ENCODE results near the gene ASXL2.

ASXL2 gene

GRCh38 chr2:25797620-25798488 is 80.4 kb downstream of the ASXL2 start:
- no peak for DNase-seq

DNA sequence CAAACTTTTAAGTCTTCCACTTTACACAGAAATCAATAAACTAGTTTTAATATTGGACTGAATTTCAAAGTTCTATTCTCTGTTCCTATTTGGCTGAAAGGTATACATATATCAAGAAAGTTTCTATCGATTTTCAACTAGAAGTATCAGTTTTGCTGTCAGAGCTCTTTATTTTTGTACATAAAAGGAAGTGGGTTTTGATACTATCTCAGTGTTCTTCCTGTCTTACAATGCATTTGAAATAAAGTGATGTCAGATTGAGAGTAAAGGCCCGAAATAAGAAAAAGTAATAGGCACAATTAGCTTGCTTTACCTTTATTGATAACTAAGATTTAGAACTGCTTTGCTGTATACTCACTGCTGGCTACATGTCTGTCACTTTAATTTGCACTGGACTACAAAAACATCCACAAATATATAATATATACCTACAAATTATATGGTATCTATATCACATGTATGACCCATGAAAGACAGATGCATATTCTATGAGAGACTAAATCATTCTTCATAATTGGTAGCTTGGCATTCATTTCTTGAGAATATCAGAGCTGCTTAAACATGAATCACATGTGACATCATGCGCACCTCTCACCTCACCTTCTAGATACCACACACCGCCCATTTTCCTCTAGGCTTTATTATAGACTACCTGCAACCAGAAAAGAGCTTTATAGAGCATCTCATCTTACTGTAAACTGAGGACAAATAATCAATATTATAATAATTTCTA is 83.6 kb downstream of the ASXL2 start:
- DNase-seq, result no peak

- no peak for DNase-seq
Observed at GRCh38 chr2:25790074-25790790, 88.1 kb downstream of the ASXL2 start.

DNA sequence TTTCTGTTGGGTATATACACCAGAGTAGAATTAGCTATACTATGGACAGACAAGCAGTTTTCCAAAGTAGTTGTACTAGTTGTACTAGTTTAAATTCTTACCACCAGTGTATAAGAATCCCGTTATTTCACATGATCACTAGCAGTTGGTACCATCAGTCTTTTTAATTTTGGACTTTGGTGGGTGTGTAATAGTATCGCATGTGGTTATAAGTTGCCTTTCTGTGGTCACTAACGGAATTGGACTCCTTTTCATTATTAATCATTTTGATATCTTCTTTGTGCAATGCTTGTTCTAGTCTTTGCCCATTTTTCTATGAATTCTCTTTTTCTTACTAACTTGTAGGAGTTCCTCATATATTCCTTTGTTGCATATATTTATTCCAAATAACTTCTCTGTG is 89.8 kb downstream of the ASXL2 start:
- DNase-seq, result no peak

- no peak for DNase-seq
Observed at GRCh38 chr2:25787020-25787419, 91.3 kb downstream of the ASXL2 start.

DNA sequence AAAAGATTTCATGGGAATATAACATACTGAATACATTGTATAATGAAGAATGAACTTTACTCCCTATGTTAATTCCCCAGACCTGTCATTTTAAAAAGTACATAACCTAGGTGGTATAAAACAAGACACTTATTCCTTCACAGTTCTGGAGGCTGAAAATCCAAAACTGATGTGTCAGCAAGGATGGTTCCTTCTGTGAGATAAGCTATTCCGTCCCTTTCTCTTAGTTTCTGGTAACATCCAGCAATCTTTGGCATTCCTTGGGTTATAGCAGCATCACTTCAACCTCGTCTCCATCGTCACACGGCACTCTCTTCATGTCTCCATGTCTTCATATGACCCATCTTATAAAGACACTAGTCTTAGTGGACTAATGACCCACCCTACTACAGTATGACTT is 93.9 kb downstream of the ASXL2 start:
- DNase-seq, result no peak

DNA sequence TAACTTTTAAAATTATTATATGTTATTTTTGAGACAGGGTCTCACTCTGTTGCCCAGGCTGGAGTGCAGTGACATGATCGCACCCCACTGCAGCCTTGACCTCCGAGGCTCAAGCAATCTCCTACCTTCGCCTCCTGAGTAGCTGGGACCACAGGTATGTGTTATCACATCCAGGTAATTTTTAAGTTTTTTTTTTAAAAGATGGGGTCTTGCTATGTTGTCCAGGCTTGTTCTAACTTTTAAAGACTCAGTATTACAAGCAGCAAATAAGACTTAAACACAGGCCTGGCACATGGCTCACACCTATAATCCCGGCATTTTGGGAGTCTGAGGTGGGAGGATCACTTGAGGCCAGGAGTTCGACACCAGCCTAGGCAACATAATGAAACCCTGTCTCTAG is 101.2 kb downstream of the ASXL2 start:
- DNase-seq, result no peak

DNA sequence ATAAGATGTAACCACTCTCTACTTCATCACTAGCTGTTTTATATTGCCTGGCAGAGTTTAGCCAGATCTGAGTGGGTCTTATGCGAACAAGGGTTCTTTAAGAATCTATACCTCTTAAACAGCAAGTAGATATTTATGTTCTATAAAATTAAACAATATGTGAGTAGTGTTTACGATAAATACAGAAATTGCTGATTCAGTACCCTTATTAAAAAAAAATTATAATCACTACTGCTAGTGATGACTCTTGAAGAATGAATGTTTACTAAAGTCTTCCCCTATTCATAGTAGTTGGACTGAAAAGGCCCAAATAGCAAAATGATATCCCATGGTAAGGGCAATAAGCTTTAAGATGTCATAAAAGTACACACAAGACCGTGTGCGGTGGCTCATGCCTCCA is 106.2 kb downstream of the ASXL2 start:
- no peak for DNase-seq

DNA sequence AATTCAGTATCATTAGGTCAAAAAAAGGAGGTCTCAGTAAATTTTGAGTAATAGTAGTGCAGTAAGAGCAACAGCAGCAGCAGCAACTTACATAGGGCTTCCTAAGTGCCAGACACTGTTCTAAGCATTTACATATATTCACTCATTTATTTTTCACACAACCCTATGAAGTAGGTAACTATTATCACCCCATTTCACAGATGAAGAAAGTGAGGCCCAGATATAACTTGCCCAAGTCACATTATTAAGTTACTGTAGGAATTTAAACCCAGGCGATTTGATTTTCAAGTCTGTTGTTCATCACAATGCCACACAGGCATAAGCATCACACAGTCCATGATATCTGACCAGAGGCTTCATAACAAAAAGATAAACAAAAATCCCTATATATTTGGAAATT is 114.7 kb downstream of the ASXL2 start:
- DNase-seq, result no peak

GRCh38 chr2:25760297-25760696 is 118.0 kb downstream of the ASXL2 start:
- no peak for DNase-seq

GRCh38 chr2:25758348-25758747 is 119.9 kb downstream of the ASXL2 start:
- no peak for DNase-seq

DNA sequence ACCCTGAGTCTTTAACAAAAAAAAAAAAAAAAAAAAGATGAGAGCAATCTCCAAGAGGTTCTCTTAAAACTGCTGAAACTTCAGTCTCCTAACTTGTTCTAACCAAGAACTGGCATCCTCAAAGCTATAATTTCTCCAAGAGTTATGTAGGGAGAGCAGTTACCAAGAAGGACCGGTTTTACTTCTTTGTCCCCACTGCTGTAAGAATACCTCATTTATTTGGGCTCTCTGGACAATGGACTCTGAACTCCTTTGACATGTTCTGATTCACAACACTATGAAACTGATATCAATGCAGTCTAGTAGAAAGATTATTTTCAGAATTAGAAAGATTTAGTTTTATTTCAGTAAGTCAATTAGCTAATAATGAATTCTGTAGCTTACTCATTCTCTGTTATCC is 120.4 kb downstream of the ASXL2 start:
- DNase-seq, result no peak

DNA sequence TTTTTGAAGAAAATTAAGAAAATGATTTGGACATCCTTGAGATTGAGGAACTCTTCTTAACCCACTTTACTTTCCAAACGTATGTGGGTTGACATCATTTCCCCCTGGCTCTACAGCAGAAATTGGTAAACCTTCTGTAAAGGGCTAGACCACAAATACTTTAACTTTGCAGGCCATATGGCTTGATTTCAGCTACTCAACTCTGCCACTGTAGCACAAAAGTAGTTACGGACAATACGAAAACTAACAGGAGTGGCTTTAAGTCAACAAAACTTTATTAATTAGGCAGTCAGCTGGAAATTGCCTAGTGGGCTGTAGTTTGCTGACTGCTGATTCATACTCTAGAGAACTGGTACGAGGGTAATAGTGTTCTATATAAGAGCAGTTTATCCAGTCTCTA is 121.8 kb downstream of the ASXL2 start:
- DNase-seq, result no peak

GRCh38 chr2:25749676-25750075 is 128.6 kb downstream of the ASXL2 start:
- no peak for DNase-seq

DNA sequence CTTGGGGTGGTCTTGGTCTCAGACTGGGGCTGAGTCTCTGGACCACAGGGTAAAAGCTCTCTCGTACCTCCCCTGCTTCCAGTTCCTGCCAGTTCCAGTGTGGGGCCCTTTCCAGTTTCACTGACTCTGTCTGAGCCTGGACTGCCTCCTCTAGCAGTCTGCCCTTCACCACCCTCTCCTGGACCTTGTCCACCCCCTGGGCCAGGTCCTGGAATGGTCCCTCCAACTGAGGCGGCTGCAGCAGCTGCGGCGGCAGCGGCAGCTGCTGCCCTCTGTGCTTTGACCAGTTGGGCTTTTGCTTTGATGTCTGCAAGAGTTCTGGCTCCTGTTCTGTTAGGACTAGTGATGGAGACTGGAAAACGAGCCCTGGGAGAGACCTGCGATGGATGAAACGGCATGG is 134.2 kb downstream of the ASXL2 start:
- DNase-seq, result no peak

- no peak for DNase-seq
Observed at GRCh38 chr2:25743132-25743830, 135.0 kb downstream of the ASXL2 start.

GRCh38 chr2:25742501-25742900 is 135.8 kb downstream of the ASXL2 start:
- no peak for DNase-seq

DNA sequence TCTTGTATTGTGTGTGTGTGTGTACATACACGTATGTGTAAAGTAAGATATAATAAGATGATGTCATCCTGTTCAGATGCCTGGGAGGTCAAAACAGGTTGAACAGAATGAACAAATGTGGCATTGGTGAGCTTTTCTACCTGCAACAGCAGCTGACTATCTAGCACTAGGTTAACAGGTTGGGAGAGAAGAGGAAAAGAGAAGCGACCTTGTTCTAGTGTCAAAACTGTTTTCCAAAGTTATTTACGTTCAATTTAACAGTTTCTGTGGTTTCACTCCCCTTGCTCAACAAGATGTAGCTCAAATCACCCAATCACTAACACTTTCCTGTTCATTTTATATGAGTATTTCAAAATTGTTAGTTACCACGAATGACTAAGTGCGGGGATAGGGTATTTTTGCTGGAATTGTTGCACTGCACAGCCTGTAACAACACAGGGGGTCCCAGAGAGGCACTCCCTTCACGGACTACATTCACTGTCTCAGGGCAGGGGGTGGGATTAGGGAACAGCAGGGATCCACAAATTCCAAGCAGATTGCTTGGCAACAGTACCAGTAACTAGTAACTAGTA is 137.4 kb downstream of the ASXL2 start:
- DNase-seq, result no peak

- no peak for DNase-seq
Observed at GRCh38 chr2:25738383-25739343, 139.6 kb downstream of the ASXL2 start.

DNA sequence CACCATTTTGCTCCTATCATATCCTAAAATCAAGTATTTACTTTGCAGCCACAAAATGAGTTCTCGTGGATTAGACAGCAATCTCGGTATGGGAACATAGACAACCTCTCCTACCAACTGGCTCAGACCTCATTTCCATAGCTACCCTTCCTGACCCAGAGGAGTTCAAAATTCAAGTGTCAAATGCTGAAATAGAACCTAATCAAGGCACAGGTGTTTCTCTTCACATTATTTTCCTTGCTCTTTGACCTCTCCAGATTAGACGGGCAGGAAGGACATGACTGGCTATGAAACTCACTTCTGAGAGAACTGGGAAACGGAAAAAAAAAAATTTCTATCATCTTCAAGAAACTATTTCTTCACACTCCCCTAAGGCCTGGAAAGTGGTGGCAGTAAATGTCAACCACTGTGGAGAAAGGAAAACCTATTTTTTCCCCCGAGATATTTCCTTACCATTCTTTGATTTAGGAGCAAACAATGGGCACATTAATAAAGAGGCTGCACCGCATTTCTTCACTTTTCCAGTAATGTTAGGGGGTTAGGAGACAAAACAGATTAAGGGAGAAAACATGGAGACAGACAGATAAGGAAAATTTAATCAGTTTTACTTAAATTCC is 141.3 kb downstream of the ASXL2 start:
- no peak for DNase-seq

DNA sequence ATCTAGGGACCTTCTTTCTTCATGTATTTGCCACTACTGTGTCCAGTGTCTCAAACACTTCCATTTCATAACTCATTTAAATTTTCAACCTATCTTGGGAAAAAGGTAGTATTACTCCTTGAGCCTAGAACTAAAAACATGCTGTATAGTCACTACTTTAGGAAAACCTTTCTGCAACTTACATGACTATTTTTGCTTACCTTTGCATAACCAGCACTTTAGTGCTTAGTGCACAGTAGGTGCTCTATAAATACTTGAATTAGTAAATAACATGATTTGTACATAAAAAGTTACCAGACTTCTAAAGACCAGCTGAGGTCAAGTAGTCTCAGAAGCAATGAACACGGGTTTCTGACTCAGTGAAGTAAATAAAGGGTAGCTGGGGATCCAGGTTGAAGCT is 142.5 kb downstream of the ASXL2 start:
- DNase-seq, result no peak

All from NCI-H1930 (cell line).